GM18517 (cell line): ENCODE data around the gene DNAH10.
"Not testable (repeated sequence)": the region's sequence is repeated elsewhere in the genome, so short reads cannot be mapped to it uniquely, and the experiment has no call there.

ENCODE experiments used
- ATAC-seq: cut with Tn5 transposase; IDR thresholded peaks from one replicate; pipeline ENCODE4 v1.9.1; 2021; ENCODE audit warnings: mild to moderate bottlenecking, moderate library complexity; ENCODE audit not compliant: unreplicated experiment

DNAH10 gene

DNA sequence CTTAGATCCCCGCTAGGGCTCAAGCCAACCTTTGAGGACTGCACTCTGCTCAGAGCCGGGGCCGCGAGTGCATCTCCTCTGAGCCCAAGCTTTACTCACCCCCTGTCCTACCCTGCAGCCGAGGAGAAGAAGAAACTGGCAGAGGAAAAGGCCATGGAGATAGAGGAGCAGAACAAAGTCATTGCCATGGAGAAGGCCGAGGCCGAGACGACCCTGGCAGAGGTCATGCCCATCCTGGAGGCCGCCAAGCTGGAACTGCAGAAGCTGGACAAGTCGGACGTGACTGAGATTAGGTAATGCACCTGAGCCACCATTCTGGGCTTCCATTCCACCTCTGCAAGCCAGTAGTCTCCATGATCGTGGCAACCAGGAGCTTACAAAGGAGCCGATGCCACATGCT is 140.7 kb downstream of the DNAH10 start:
- ATAC-seq = no peak

DNA sequence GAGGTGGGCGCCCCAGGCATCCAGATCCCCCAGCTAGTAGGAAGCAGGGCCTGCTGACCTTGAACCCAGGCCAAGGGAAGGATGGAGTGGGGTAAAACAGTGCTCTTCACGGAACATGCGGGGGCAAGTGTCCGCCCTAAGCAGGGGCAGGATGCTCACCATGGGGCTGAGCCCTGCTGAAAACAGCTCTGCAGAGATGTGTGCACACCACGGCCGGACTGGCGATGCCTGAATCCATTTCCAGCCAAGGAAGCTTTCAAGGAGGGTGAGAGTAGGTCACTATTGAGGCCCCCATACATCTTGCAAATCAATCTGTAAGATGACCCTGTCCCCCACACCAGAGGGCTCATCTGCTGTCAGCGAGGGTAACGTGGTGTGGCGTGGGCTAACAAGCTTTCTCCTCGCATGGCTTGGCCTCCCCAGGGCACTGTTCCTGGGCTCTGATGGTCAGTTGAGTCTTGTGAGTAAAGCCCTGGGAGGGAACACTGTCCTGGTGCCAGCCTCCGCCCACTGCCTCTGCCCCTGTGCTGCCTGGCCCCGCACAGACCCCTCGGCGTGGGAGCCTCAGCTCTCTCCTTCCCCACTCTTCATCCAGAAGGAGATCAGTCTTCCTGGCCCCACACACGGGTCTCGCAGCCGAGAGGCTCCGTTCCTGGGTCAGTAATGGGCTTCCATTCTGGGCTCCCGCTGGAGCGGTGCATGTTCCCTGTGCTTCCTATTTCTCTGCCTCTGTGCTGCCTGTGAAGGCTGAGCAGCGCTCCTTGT is 141.4 kb downstream of the DNAH10 start:
- ATAC-seq = no peak

DNA sequence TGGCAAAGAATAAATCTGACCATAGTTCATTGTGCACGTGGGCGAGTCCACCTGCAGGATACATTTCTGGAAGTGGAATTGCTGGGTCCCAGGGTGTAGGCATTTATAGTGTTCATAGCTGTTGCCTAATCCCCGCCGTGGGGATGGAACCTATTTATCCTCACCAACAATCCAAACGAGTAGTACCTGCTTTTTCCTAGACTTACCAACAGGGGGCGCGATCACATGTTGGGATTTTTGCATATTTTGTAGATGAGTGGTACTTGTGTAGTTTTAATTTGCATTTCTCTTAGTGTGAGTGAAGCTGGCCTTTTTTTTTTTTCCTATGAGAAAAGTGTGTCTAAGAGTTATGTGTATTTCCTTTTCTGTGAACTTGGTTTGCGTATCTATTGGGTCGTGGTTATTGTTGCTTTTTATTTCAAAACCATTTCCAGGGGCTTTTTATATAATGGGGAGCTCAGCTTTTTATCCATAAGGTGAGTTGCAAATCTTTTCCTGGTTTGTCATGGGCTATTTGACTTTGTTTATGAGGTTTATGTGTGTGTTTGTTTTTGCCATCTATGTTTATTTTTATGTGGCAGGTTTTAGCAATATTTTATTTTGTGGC is 143.3 kb downstream of the DNAH10 start:
- ATAC-seq = no peak

DNA sequence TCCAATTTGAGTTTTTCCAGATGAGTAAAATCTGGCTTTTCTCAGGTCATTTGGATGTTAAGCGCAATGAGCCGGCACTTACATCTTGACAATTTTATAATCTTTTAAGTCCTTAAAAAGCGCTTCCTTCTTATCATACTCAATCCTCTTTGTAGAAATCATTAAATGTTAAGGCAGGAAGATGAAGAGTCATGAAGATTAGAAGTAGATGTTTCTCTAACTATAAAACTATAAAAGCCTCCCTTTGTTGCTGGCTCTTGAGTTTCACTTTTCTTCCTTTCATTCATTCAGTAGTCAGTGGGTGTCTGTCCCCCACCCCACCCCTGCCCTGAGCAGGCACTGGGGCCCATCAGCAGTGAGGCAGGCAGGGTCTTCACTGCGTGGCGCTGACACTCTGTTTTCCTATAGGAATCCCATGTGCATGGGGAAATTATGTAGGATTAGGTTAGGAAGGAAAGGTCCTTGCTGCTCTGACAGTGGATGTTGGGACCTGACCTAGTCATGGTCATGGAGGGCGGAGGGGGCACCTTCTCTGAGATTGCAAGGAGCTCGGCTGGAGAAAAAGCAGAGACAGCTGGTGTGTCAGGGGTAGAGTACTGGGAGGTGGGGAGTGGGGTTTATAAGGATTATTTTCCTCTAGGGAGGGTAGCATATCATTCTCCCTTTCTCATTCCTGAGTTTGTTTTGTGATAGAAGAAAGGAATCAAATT is 144.8 kb downstream of the DNAH10 start:
- ATAC-seq = no peak

DNA sequence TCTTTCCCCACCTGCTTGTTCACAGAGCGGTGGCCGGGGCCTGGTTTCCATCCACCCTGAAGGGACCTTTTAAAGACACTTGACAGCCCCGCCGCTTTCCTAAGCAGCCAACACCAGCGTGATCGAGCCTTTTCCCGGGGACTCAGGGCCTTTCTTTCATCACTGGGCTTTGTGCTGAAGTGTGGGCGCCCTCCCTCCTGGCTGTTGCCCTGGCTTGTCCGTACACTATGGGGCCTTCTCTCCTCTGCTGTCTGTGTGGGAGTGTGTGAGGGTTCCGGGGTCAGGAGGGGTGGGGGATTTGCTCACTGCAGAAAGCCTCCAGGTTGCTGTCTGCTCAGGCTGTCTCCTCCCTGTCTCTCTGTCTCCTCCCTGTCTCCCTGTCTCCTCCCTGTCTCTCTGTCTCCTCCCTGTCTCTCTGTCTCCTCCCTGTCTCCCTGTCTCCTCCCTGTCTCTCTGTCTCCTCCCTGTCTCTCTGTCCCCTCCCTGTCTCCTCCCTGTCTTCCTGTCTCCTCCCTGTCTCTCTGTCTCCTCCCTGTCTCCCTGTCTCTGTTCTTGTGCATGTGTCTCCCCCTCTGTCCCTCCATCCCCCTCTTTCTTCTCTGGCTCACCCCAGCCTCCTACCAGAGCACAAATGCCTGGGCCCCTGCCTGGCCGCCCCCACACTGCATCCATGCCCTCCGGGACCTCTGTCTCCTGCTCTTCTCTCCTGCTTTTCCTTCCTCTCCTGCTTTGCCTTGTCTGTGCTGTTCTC is 145.8 kb downstream of the DNAH10 start:
- ATAC-seq = no peak

DNA sequence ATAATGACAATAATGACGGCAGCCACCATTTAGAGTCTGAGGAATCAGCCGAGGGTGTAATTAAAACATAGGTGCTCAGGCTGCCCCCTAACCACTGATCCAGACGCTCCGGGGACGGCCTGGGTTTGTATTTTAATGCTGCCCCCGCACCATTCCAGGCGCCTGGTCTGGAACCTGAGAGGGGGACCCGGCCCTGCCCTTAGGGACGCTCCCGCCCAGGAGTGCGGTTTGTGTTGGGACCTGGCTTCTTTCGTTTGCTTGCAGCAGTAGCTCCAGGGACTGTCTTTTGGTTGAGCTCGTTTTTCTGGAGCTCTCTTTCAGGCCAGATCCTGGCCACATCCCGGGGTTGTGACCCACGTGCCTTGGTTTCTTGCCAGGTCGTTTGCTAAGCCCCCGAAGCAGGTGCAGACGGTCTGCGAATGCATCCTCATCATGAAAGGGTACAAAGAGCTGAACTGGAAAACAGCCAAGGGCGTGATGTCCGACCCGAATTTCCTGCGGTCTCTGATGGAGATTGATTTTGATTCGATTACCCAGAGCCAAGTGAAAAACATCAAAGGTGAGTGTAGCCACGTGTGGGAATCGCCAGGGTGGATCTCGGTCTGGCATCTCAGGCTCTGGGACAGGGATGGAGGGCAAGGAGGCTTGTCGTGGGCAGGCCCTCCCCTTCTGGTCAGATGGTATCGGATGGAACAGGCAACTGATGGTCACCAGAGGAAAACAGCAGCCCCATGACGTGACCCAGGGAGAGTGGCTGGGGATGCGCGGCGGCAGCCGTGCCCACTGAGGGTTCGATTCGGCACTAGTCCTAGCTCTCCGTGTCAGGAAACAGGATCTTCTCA is 147.0 kb downstream of the DNAH10 start:
- ATAC-seq = no peak

DNA sequence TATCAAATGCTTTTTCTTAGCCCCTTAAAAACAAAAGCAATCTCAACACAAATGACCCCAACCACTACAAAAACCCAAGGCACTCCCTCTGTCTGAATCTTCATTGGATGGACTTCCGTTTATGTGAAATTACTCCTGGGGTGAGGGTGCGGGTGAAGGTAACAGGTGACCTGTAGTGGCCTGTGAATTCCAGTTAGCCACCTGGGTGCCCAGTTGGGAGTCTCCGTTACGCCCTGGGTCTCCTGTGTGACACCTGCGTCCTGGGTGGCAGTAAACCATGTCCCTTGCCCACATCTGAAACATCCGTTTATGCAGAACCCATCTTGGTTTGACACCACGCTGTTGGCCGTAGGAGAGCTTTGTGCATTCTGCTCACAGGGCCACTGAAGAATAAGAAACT is 148.0 kb downstream of the DNAH10 start:
- ATAC-seq = no peak

DNA sequence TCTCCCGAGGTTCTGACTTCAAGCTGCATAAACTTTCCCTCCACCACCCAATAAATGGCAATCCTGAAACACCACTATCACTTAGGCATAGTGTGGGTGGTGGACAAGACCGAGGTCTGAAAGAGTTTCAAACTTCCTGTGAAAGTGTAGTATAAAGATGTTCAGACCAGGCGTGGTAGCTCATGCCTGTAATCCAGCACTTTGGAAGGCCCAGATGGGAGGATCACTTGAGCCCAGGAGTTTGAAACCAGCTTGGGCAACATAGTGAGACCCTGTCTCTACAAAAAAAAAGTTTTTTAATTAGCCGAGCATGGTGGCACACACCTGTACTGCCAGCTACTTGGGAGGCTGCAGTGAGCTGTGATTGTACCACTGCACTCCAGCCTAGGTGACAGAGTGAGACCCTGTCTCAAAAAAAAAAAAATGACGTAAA is 148.7 kb downstream of the DNAH10 start:
- ATAC-seq = no peak

DNA sequence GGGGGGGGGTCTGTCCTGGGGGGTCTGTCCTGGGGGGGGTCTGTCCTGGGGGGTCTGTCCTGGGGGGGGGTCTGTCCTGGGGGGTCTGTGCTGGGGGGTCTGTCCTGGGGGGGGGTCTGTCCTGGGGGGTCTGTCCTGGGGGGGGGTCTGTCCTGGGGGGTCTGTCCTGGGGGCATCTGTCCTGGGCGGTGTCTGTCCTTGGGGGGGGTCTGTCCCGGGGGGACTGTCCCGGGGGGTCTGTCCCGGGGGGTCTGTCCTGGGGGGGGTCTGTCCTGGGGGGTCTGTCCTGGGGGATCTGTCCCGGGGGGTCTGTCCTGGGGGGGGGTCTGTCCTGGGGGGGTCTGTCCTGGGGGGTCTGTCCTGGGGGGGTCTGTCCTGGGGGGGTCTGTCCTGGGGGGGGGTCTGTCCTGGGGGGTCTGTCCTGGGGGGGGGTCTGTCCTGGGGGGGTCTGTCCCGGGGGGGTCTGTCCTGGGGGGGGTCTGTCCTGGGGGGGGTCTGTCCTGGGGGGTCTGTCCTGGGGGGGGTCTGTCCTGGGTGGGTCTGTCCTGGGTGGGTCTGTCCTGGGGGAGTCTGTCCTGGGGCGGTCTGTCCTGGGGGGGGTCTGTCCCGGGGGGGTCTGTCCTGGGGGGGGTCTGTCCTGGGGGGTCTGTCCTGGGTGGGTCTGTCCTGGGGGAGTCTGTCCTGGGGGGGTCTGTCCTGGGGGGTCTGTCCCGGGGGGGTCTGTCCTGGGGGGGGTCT is 149.7 kb downstream of the DNAH10 start:
- not testable (repeated sequence) for ATAC-seq

DNA sequence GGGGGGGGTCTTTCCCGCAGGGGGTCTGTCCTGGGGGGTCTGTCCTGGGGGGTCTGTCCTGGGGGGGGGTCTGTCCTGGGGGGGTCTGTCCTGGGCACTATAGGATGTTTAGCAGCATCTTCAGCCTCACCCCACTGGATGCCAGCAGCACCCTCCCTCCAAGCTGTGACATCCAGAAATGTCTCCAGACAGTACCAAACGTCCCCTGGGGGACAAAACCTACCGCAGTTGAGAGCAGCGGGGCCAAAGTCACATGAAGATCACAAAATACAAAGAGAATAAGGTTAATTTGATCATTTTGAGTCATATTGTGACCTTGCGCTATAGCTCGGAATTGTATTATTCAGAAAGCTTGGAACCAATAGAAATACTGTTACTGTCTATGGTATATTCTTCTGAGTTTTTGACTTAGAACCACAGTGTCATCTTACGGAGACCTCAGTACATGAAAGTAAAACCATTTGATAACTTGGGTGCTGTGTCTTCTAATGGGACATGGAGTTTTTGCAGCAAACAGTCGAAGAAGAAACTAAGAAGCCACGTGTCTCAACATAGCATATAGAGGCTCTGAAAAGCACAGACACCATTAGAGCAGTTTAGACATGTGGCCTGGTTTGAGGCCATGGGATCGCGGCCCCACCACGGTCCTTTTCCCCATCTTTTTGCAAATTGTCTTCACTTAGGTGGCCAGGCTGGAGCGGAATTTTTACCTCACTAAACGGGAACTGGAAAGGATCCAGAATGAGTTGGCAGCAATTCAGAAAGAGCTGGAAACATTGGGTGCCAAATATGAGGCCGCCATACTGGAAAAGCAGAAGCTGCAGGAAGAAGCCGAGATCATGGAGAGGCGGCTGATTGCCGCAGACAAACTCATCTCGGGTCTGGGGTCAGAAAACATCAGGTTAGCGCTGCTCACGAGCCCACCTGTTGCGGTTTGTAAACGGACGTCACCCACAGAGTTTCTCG is 150.6 kb downstream of the DNAH10 start:
- no peak for ATAC-seq

DNA sequence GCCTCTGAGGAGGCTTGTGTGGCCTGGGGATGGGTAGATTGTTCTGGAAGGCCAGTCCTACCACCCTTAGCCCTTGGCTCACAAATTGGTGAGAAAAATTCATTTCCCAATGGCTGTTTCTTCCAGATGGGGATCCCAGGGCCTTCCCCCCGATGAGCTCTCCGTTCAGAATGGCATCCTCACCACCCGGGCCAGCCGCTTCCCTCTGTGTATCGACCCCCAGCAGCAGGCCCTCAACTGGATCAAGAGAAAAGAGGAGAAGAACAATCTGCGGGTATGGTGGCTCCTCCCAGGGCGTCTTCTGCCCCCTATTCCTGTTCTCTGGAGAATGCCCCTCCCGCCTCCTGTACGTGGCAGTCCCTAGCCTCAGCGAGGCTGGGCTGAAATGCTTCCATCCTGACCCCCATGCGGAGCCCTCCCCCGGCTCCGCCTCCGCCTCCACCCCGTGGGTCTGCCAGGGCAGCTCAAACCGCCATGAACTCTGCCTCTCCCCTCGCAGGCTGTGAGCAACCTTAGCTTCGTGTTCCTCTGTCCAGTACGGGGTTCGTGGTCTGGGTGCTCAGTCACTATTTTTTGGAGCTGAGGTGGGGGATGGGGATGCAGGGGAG is 152.7 kb downstream of the DNAH10 start:
- no peak for ATAC-seq

DNA sequence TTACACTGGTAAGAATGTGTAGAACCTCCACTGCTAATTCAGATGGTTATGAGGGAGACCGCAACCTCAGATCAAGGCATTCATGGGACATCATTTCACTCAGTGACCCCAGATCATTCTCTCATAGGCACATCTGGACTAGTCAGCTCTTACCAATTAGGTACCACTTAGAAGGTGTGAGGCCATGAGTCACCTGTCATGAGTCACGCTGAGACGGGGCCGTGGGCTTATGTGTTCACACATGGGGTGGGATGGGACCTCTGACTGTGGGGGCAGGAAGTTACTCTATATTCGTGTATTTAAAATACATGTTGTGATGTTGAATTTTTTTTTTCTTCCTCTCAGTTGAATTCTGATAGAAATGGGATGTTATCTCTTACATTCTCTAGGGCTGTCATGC is 154.6 kb downstream of the DNAH10 start:
- no peak for ATAC-seq

DNA sequence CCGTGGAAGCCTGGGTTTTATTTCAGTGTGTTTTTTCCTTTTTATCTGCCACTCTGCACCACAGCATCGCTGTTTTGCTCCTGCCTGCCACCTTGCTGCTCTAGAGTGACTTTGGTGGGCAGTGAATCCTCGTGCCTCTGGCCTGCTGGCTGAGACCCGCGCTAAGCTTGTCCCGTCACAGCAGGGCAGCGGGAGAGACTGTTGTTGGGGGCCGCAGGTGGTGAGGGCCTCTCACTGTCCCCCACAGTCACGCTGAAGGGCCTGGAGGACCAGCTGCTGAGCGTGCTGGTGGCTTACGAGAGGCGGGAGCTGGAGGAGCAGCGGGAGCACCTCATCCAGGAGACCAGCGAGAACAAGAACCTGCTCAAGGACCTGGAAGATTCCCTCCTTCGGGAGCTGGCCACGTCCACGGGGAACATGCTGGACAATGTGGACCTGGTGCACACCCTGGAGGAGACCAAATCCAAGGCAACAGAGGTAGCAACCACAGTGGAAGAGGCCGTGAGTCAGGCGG is 155.3 kb downstream of the DNAH10 start:
- no peak for ATAC-seq

DNA sequence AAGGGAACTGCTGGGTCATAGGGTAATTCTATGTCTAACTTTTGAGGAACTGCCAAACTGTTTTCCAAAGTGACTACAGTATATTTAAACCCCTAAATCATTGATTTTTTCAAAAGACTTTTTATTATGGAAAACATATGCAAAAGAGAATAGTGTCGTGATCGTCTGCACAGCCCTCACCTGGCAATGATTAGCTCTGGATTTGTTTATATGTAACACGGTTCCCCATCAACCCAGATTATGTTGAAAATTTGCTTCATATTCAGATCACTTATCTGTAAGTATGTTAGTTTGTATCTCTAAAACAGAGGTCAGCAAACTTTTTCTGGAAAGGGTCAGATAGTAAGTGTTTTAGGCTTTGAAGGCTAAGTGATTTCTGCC is 157.9 kb downstream of the DNAH10 start:
- ATAC-seq = no peak

DNA sequence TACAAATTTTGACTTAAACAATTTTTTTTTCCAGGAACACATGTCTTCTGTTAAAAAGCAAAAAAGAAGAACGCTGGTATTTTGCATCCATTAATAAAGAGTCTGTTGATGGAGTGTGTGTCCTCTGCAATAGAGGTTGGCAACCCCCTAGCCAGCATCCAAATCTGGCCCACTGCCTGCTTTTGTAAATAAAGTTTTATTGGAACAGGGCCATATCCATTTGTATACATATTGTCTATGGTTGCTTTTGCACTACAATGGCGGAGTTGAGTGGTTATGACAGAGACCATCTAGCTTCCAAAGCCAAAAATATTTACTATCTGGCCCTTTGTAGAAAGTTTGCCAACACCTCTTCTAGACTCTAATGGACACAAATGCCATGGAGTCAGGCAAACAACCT is 160.9 kb downstream of the DNAH10 start:
- ATAC-seq = no peak

DNA sequence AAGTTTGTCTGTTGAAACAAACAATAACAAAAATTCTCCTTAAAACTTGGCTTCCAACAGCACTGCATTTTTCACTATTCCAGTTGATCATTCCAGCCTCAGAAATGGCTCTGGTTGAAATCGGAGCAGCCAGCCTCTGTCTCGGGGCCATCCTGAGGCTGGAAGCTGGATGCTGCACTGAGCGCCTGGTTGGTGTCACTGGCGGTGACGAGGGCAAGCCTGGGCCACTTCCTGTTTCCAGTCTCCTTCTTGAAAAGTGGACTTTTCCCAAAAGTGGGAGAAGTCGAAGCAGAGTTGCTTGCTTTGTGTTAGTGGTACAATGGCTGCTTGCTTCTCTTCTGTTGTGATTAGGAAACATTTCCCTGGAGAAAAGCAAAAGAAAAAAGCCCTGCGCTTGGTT is 161.8 kb downstream of the DNAH10 start:
- no peak for ATAC-seq

DNA sequence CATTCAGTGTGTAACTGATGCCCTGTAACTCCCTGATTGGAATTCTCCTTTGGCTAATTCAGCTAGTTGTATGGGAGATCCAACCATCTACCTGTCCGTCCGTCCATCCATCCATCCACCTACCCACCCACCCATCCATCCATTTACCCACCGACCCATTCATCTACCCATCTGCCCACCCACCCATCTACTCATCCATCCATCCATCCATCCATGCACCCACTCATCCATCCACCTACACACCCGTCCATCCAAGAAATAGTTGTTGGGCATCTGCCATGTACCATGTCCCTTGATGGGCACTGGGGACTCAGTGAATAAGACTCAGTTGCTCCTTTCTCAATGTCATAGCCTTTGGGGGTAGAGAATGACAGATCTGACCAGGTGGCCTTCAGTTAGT is 162.4 kb downstream of the DNAH10 start:
- ATAC-seq = no peak

DNA sequence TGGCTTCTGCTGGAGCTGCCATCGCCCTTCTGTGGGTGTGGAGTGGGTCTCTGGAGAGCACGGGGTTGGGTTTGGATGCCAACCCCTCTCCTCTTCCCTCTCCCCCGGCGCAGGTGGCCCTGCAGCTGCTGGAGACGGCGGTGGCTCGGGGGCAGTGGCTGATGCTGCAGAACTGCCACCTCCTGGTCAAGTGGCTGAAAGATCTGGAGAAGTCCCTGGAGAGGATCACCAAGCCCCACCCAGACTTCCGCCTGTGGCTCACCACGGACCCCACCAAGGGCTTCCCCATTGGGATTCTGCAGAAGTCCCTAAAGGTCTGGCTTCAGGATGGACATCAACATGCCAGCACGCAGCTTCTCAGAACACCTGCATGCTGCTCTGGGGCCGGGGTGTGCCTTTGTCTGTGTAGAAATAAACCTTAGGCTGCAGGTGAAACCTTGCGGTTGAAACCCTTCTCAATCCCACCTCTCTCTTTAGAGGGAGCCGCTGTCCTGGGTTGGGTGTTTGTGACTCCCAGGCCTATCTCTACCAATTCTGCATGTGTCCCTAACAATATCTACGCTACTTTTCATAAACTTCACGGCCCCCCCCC is 166.3 kb downstream of the DNAH10 start:
- ATAC-seq = no peak
